Gastroesophageal sphincter (tissue), 4 donors: ENCODE measurements around the gene LAMC2. TPM values are rescaled to one million over a fixed set of nuclear protein-coding genes. Genes with fewer than 3 reads are reported as not detected.

Source experiments
- ATAC-seq: fragments of 150-250 bp; one replicate; pipeline ENCODE4 v1.9.1; 2016; ENCODE audit warnings: mild to moderate bottlenecking, moderate library complexity
- H3K27ac ChIP-seq, 4 donors: fragments of 200-600 bp; sonication (generic) in 3 of 4; 1 replicate in 3 of 4; 2 replicates in 1 of 4; pipeline ENCODE4 v1.5.1; 2016 to 2019
- H3K27me3 ChIP-seq: fragments of 200-600 bp; sonication (generic); one replicate; pipeline ENCODE4 v1.5.1; 2019
- H3K36me3 ChIP-seq, 2 donors: fragments of 200-600 bp; sonication (generic); one replicate each; pipeline ENCODE4 v1.5.1; 2019; ENCODE audit warnings: control low read depth in 1 of 2
- H3K4me1 ChIP-seq, 3 donors: fragments of 200-600 bp; sonication (generic); 1 replicate in 2 of 3; 2 replicates in 1 of 3; pipeline ENCODE4 v1.5.1; 2016 to 2019; ENCODE audit warnings: control low read depth in 2 of 3
- H3K4me3 ChIP-seq, 2 donors: fragments of 200-600 bp; sonication (generic); one replicate each; pipeline ENCODE4 v1.5.1; 2019; ENCODE audit warnings: mild to moderate bottlenecking in 1 of 2, moderate library complexity in 1 of 2
- H3K9me3 ChIP-seq, 3 donors: fragments of 200-600 bp; sonication (generic); one replicate each; pipeline ENCODE4 v1.5.1; 2017 to 2019; ENCODE audit warnings: control low read depth in 2 of 3
- CTCF ChIP-seq, 4 experiments: fragments of 200-600 bp in 2 of 4; fragments of 450-650 bp in 2 of 4; sonication (generic) in 1 of 4; IDR thresholded peaks; one replicate each; pipeline ENCODE4 v1.5.1; 2017 to 2019; ENCODE audit warnings: antibody characterized with exemption in 4 of 4, mild to moderate bottlenecking in 2 of 4, moderate library complexity in 2 of 4
- EP300 ChIP-seq: sonication (generic); formaldehyde crosslinking; IDR thresholded peaks from one replicate; pipeline ENCODE4 v1.6.1; 2017; ENCODE audit warnings: antibody characterized with exemption, mild to moderate bottlenecking
- POLR2A ChIP-seq, 2 donors: fragments of 450-650 bp; IDR thresholded peaks; one replicate each; pipeline ENCODE4 v1.6.1; 2017; ENCODE audit warnings: antibody characterized with exemption in 2 of 2, mild to moderate bottlenecking in 2 of 2, moderate library complexity in 1 of 2
- POLR2AphosphoS5 ChIP-seq: sonication (generic); formaldehyde crosslinking; IDR thresholded peaks from one replicate; pipeline ENCODE4 v1.6.1; 2017; ENCODE audit warnings: antibody characterized with exemption
- WGBS, 2 donors: methylation state at CpG; one replicate each; pipeline ENCODE4 v1.1.5; 2018; ENCODE audit warnings: low coverage in 1 of 2; 5-methylcytosine and 5-hydroxymethylcytosine counted together
- total RNA-seq, 4 donors: library from RNA; depleted of rRNA; stranded (reverse); fragments of >200 nt; gene quantifications; one replicate each; pipeline ENCODE4 v1.1.0, GENCODE V29; 2016

The LAMC2 gene
- total RNA-seq, 4 donors from 2014 or later: 10.2 to 43.4 (median 18.4) TPM

DNA sequence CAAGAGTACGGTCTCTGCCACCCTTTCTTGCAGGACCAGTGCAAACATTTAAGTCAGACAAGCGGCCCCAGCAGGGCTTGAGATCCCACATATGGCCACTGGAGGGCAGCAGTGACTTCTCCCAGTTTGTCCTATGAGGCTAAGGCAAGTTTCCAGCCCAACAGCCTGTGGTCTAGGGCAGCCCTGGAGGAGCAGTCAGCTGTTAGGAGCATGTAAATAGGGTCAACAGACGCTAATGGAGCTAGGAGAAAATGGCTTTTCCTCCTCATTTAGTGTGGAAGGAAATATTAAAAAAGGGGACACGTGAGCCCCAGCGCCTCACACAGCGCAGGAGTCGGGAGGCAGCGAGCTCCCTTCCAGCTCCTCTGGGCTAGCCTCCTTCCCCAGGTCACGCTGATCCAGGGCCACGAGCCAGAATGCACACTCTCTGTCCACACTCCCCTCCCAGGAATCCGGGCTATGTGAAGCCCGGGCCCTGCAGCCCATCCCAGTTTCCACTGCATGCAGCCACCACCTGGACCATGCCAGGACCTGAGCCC is 95.6 kb downstream of the LAMC2 start:
- peak overlapping the region in 1 of 2 donors; percentile 10 for H3K4me3 ChIP-seq
- WGBS, 2 donors: 0% methylated on average over 2 of the region's 12 CpGs; no CpG with 5 or more reads in 1 of the 2 donors
- H3K27me3 ChIP-seq: no peaks in the 10 kb centered on the region
- H3K36me3 ChIP-seq: no peaks in the 10 kb centered on the region
- no peaks in the 10 kb centered on the region for H3K9me3 ChIP-seq
- peaks cover 0 to 21% (median 20%) of the 10 kb centered on the region in 3 donors for H3K4me1 ChIP-seq
- H3K27ac ChIP-seq: peak overlapping the region in 3 of 4 donors; percentile 55 to 75 (median 75)
- TF ChIP-seq POLR2A (IDR thresholded peaks at IDR 0.05) (no peak), CTCF (IDR thresholded peaks at IDR 0.05) (peak in 3 of 4 experiments; percentile 92 to 97 (median 94)), POLR2AphosphoS5 (peak; percentile 17), EP300 (no peak)
- ATAC-seq: peak; percentile 89

- no peaks in the 10 kb centered on the region for H3K36me3 ChIP-seq
- H3K27me3 ChIP-seq: no peaks in the 10 kb centered on the region
- H3K9me3 ChIP-seq: no peaks in the 10 kb centered on the region
- H3K27ac ChIP-seq: peak overlapping the region in 3 of 4 donors; percentile 55 to 75 (median 75)
- no peak for TF ChIP-seq POLR2A (IDR thresholded peaks at IDR 0.05)
- no peak for TF ChIP-seq POLR2AphosphoS5
- TF ChIP-seq CTCF (IDR thresholded peaks at IDR 0.05): no peak
- no peak for TF ChIP-seq EP300
- H3K4me3 ChIP-seq: no peak overlapping the region
- ATAC-seq: peak; percentile 17
- 70% methylated on average over 2 of the region's 9 CpGs; no CpG with 5 or more reads in 1 of the 2 donors for WGBS, 2 donors
- peaks cover 0 to 25% (median 21%) of the 10 kb centered on the region in 3 donors for H3K4me1 ChIP-seq
These were observed 96.2 kb downstream of the LAMC2 start for GRCh38 chr1:183282101-183282855.

DNA sequence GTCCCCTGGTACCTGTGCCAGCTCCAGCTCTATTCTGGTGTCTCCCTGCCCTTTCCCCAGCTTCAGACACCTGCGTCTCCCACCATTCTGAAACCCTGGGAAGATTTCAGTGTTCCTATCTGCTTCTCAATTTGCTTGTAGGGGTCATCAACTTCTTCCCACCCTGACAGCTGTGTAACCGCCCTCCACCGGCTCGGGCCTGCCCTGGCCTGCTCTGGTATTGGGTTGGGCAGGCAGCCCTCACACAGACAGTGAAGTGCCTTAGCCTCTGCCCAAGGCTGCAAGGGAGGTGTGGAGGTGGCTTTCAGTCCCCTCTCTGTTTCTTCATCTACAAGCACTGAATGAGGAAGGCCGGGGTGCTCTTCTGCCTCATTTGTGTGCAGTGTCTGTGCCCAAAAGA is 97.2 kb downstream of the LAMC2 start:
- no peak overlapping the region for H3K4me3 ChIP-seq
- H3K36me3 ChIP-seq: no peaks in the 10 kb centered on the region
- ATAC-seq: no peak
- peaks cover 0 to 29% (median 21%) of the 10 kb centered on the region in 3 donors for H3K4me1 ChIP-seq
- TF ChIP-seq EP300: no peak
- TF ChIP-seq POLR2AphosphoS5: no peak
- TF ChIP-seq CTCF (IDR thresholded peaks at IDR 0.05): no peak
- no peak for TF ChIP-seq POLR2A (IDR thresholded peaks at IDR 0.05)
- 100% methylated on average over 1 of the region's 5 CpGs; no CpG with 5 or more reads in 1 of the 2 donors for WGBS, 2 donors
- H3K27ac ChIP-seq: peak overlapping the region in 1 of 4 donors; percentile 75
- H3K9me3 ChIP-seq: no peaks in the 10 kb centered on the region
- H3K27me3 ChIP-seq: no peaks in the 10 kb centered on the region

DNA sequence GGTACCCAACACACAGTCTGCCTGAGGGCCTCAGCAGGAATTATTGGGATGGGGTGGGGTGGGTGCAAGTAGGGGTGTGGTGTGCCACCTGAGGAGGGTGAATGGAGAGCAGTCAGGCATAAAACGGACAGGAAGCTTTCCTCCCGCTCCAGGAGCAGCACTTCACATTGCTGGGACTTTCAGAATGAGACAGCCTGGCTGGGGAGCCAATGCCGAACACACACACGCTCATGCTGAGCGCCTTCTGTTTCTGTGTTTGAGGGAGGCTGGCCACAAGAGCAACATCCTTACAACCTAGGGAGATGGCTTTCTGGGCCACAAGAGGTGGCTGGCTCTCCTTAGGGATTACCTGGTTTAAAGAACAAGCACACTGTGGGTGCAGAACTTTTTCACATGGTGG is 98.0 kb downstream of the LAMC2 start:
- TF ChIP-seq EP300 (no peak), POLR2A (IDR thresholded peaks at IDR 0.05) (no peak), CTCF (IDR thresholded peaks at IDR 0.05) (no peak), POLR2AphosphoS5 (no peak)
- Histone ChIP-seq H3K4me3 (no peak overlapping the region), H3K36me3 (no peaks in the 10 kb centered on the region), H3K27ac (no peak overlapping the region), H3K9me3 (no peaks in the 10 kb centered on the region), H3K27me3 (no peaks in the 10 kb centered on the region), H3K4me1 (peaks cover 0 to 29% (median 20%) of the 10 kb centered on the region in 3 donors)
- no peak for ATAC-seq
- WGBS, 2 donors: 90 to 94% methylated on average over 5 of the region's 5 CpGs
